Stimulated activated CD4-positive, alpha-beta T cell treated with anti-CD3 and anti-CD28 coated beads, Interleukin-4, amount 100 ng/mL, for 24 hours (primary cell): ENCODE results near the gene STMN3.
A peak's percentile ranks its signal among the peaks of the same experiment; 100 is the strongest.

ENCODE experiments used
- DNase-seq: peaks from one replicate; pipeline ENCODE4 v3.0.0-alpha.2; 2020

Gene STMN3

GRCh38 chr20:63653041-63653973 is at the start of gene STMN3:
STMN3 (minus strand) TSS chr20:63653424; CDS start chr20:63653345, 79 bp downstream.
- peak; percentile 73 for DNase-seq

DNA sequence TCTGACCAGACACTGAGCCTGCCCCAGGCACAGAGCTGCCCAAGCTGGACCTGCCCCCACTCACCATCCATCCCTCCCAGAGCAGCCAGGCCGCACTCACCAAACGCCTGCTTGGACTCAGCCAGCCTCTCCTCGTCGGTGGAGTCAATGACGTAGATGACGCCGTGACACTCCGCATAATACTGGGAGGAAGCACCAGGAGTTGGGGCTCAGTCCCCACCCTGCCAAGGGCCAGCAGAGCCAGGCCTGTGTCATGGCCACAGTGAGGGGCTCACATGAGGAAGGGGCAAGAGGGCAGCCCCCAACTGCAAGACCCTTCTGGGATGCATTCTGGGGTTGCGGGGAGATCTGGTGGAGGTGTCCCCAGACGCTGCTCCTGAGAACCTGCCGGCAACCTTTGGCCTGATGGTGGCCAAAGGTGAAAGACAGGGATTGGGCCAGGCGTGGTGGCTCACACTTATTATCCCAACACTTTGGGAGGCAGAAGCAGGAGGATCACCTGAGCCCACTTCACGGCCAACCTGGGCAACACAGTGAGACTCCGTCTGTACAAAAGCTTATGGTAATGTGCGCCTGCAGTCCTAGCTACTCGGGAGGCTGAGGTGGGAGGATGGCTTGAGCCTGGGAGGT is 48.9 kb upstream of the STMN3 start:
- DNase-seq: no peak

DNA sequence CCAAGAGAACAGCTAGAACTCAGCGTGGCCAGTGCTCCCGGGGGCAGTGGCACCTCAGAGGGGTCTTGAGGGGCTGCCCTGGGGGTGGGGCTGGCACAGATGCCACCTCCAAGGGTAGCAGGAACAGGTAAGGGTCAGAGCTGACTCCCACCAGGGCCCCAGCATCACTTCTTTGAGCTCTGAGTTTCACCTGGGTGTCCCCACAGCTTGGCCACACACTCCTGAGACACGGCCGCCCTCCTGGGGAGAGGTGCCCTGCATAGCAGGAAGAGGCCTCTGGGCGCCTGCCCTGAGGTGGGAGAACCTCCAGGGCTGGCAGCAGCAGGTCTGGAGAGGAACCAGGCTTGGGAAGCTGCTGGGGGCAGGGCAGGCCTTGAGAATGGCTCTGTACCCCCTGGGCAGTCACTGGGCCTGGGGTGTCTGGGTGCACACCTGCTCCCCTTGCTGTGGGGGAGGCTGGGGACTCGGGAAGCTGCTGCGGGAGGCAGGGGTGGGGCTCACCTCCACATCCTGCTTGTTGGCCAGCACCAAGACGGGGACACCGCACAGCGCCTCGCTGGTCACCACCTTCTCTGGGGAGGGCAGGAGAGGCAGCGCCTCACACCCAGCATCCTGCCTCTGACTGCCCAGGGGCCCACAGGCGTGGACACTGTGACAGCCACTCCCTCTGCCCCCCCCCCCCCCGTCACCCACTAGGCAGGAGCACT is 48.3 kb upstream of the STMN3 start:
- DNase-seq: no peak

- DNase-seq: no peak
Measured at GRCh38 chr20:63701051-63701328, 47.8 kb upstream of the STMN3 start.

GRCh38 chr20:63700199-63701050 is 47.2 kb upstream of the STMN3 start:
- DNase-seq: no peak

DNA sequence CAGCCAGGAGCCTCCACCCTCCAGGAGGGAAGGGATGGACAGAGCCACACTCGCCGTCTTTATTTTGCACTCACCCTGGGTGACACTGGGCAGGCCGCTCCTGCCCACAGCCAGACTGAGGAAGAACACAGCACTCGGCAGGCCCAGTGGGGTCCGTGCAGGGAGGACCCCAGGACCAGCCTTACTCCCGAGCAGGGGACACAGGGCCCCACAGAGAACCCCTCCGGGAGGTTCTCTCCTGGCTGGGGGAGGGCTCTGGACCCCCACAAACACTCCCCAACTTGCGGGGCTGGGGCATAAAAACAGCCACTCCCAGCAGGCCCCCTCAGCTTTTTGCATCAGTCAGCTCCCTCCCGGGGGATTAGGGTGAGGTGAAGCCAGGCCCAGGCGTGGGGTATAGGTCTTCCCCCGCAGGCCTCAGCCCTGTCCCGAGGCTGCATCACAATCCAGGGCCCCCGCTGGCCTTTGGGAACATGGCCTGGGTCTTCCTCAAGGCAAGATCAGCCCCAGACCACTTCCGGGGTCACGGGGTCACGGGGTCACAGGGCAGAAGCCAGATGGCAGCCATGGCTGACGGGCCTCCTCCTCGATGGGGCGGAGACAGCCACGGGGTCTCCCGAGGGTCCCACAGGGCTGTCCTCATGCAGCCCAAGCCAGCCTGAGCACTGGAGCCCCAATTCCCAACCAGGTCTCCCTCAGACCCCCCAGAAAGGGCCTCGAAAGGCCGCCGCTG is 46.4 kb upstream of the STMN3 start:
- no peak for DNase-seq

DNA sequence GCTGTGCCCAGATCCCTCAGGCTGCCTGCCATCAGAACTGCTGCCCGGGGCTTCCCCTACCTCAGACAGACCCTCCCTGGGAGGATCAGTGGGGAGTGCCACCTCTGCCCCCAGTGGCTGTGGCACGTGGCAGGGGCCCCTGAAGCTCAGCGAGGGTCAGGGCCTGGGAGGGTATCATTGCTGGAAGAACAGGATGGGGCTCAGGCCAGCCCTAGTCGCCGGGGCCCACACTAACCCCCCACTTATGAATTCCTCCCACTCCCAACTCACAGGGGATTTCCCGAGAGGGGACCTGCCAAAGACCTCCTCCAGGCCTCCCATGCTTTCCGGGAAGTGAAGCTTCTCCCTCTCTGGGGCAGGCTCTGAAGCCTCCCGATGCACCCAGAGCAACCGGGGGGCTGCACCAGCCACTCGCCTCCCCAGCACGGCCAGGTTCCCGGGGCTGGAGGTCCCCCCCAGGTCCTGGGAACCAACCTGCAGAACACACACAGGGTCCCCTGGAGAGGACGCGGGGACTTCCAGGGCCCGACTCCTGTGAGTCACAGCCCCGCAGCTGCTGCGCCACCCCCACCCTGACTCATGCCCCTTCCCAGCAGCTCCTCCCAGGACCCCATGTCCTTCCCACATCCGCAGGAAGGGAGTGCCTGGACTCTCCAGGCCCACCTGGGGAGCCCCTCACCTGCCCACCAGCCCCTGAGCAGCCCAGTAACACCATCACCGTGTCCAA is 45.7 kb upstream of the STMN3 start:
- peak; percentile 69 for DNase-seq

DNA sequence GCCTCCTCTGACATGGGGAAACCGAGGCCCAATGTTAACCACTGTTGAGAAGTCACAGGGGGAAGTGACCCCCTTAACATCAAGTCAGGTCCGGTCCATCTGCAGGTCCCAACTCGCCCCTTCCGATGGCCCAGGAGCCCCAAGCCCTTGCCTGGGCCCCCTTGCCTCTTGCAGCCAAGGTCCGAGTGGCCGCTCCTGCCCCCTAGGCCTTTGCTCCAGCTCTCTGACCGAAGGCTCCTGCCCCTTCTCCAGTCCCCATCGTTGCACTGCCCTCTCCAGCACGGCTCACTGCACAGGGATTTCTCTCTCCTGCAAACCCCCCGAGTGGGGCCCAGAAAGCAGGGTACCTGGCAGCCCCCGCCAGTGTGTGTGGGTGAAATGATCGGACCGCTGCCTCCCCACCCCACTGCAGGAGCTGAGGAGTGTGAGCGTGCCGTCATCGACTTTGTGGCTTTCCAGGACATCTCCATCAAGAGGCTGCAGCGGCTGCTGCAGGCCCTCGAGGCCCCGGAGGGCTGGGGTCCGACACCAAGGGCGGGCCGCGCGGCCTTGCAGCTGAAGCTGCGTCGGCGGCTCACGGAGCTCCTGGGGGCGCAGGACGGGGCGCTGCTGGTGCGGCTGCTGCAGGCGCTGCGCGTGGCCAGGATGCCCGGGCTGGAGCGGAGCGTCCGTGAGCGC is 44.8 kb upstream of the STMN3 start:
- no peak for DNase-seq

DNA sequence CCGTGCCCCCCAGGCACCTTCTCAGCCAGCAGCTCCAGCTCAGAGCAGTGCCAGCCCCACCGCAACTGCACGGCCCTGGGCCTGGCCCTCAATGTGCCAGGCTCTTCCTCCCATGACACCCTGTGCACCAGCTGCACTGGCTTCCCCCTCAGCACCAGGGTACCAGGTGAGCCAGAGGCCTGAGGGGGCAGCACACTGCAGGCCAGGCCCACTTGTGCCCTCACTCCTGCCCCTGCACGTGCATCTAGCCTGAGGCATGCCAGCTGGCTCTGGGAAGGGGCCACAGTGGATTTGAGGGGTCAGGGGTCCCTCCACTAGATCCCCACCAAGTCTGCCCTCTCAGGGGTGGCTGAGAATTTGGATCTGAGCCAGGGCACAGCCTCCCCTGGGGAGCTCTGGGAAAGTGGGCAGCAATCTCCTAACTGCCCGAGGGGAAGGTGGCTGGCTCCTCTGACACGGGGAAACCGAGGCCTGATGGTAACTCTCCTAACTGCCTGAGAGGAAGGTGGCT is 44.2 kb upstream of the STMN3 start:
- DNase-seq: no peak

DNA sequence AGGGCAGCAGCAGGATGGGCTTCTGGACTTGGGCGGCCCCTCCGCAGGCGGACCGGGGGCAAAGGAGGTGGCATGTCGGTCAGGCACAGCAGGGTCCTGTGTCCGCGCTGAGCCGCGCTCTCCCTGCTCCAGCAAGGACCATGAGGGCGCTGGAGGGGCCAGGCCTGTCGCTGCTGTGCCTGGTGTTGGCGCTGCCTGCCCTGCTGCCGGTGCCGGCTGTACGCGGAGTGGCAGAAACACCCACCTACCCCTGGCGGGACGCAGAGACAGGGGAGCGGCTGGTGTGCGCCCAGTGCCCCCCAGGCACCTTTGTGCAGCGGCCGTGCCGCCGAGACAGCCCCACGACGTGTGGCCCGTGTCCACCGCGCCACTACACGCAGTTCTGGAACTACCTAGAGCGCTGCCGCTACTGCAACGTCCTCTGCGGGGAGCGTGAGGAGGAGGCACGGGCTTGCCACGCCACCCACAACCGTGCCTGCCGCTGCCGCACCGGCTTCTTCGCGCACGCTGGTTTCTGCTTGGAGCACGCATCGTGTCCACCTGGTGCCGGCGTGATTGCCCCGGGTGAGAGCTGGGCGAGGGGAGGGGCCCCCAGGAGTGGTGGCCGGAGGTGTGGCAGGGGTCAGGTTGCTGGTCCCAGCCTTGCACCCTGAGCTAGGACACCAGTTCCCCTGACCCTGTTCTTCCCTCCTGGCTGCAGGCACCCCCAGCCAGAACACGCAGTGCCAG is 43.6 kb upstream of the STMN3 start, which contains the start of gene TNFRSF6B:
TNFRSF6B (plus strand) TSS at position 25 of the 729 bp plus-strand sequence; CDS start at position 141, 116 bp downstream.
- no peak for DNase-seq

DNA sequence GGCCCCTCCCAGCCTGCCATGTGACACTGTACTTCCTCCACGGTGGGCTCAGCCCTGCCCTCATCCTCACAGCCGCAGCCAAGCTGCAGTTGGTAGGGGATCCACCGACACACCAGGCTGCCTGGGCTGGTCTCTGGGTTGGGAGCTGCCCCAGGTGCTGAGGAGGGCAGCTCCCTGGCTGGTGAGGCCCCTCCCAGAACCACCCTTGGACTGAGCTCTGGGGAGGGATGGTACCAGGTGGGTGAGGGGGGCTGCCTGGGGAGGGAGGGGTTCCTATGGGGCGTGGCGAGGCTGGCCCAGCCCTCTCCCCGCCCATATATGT is 43.0 kb upstream of the STMN3 start:
- DNase-seq: no peak

DNA sequence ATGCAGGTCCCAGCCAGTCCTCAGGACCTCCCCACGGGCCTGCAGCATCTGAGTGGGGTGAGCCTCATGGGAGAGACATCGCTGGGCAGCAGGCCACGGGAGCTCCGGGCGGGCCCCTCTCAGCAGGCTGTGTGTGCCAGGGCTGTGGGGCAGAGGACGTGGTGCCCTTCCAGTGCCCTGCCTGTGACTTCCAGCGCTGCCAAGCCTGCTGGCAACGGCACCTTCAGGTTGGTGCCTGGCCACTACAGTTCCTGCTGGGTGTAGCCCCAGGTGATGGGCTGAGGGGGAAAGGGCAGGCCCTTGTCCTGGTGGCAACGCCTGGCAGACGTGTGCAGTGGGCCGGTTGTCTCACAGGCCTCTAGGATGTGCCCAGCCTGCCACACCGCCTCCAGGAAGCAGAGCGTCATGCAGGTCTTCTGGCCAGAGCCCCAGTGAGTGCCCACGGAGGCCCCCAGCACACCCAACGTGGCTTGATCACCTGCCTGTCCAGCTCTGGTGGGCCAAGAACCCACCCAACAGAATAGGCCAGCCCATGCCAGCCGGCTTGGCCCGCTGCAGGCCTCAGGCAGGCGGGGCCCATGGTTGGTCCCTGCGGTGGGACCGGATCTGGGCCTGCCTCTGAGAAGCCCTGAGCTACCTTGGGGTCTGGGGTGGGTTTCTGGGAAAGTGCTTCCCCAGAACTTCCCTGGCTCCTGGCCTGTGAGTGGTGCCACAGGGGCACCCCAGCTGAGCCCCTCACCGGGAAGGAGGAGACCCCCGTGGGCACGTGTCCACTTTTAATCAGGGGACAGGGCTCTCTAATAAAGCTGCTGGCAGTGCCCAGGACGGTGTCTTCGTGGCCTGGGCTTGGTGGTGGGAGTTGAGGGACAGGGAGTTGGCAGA is 42.4 kb upstream of the STMN3 start:
- no peak for DNase-seq

DNA sequence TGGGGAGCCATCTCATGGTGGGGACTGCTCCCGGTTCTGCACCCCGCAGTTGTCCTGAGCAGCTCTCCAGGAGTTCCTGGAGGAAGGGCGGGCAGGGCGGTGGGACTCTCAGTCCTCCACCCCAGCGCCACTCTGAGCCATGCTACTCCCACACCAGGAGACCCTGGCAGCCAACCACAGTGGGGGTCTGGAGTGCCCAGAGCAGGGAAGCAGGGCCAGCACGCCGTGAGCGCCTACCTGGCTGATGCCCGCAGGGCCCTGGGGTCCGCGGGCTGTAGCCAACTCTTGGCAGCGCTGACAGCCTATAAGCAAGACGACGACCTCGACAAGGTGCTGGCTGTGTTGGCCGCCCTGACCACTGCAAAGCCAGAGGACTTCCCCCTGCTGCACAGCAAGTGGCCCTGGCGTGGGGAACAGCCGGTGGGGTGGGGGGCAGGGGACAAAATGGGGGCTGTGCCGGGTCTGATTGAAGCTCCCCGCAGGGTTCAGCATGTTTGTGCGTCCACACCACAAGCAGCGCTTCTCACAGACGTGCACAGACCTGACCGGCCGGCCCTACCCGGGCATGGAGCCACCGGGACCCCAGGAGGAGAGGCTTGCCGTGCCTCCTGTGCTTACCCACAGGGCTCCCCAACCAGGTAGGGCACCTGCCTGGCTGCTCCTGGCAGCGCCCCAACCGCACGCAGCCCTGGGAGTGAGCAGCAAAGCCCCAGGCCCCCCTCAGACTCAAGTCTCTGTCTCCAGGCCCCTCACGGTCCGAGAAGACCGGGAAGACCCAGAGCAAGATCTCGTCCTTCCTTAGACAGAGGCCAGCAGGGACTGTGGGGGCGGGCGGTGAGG is 41.6 kb upstream of the STMN3 start:
- DNase-seq: no peak

- no peak for DNase-seq
Measured at GRCh38 chr20:63693733-63694583, 40.7 kb upstream of the STMN3 start.

- no peak for DNase-seq
Measured at GRCh38 chr20:63693083-63693732, 40.0 kb upstream of the STMN3 start.

GRCh38 chr20:63692436-63693082 is 39.3 kb upstream of the STMN3 start:
- no peak for DNase-seq
